BLaER1 (cell line): Measurements from ENCODE around the gene SH2D3A.

Experiments
- H3K27ac ChIP-seq: shearing (Covaris generic); formaldehyde crosslinking; 2 replicates; pipeline ENCODE4 v1.8.1; 2022
- H3K27me3 ChIP-seq: shearing (Covaris generic); formaldehyde crosslinking; 2 replicates; pipeline ENCODE4 v1.8.1; 2022
- H3K36me3 ChIP-seq: shearing (Covaris generic); formaldehyde crosslinking; 2 replicates; pipeline ENCODE4 v1.8.1; 2022
- H3K4me1 ChIP-seq: shearing (Covaris generic); formaldehyde crosslinking; 2 replicates; pipeline ENCODE4 v1.8.1; 2022
- H3K4me2 ChIP-seq: shearing (Covaris generic); formaldehyde crosslinking; 2 replicates; pipeline ENCODE4 v1.8.1; 2022
- H3K4me3 ChIP-seq: shearing (Covaris generic); formaldehyde crosslinking; 2 replicates; pipeline ENCODE4 v1.8.1; 2022
- H3K9ac ChIP-seq: shearing (Covaris generic); formaldehyde crosslinking; 2 replicates; pipeline ENCODE4 v1.8.1; 2022
- H3K9me3 ChIP-seq: shearing (Covaris generic); formaldehyde crosslinking; 2 replicates; pipeline ENCODE4 v1.8.1; 2022
- H4K20me1 ChIP-seq: shearing (Covaris generic); formaldehyde crosslinking; 2 replicates; pipeline ENCODE4 v1.8.1; 2022
- Cebpa-rat ChIP-seq: shearing (Covaris generic); IDR thresholded peaks from 2 replicates; pipeline ENCODE4 v1.8.1; 2022

The SH2D3A gene

GRCh38 chr19:6745965-6746364 lies 21.3 kb downstream of the SH2D3A start:
- Histone ChIP-seq H3K4me3 (no peak overlapping the region), H3K9ac (no peak overlapping the region), H3K36me3 (peaks cover 79% of the 10 kb centered on the region), H3K27me3 (no peaks in the 10 kb centered on the region), H3K4me1 (peaks cover 9% of the 10 kb centered on the region), H3K9me3 (no peaks in the 10 kb centered on the region), H3K4me2 (no peak overlapping the region), H3K27ac (no peak overlapping the region), H4K20me1 (peaks cover 5% of the 10 kb centered on the region; the same call in 1 of the 2 replicates)
- TF ChIP-seq Cebpa-rat: no peak

GRCh38 chr19:6744381-6745301 lies 22.6 kb downstream of the SH2D3A start:
- Histone ChIP-seq H3K36me3 (peaks cover 67% of the 10 kb centered on the region), H3K9ac (no peak overlapping the region), H3K9me3 (no peaks in the 10 kb centered on the region), H4K20me1 (peaks cover 5% of the 10 kb centered on the region; the same call in 1 of the 2 replicates), H3K27ac (no peak overlapping the region), H3K4me2 (no peak overlapping the region), H3K4me1 (peaks cover 17% of the 10 kb centered on the region), H3K27me3 (no peaks in the 10 kb centered on the region), H3K4me3 (no peak overlapping the region)
- TF ChIP-seq Cebpa-rat: no peak

- H3K36me3 ChIP-seq: peaks cover 60% of the 10 kb centered on the region
- H3K9me3 ChIP-seq: no peaks in the 10 kb centered on the region
- H3K4me1 ChIP-seq: peaks cover 22% of the 10 kb centered on the region
- no peak overlapping the region for H3K9ac ChIP-seq
- no peak overlapping the region for H3K27ac ChIP-seq
- TF ChIP-seq Cebpa-rat: no peak
- peaks cover 5% of the 10 kb centered on the region; the same call in 1 of the 2 replicates for H4K20me1 ChIP-seq
- no peaks in the 10 kb centered on the region for H3K27me3 ChIP-seq
- no peak overlapping the region for H3K4me2 ChIP-seq
- H3K4me3 ChIP-seq: no peak overlapping the region
Observed at GRCh38 chr19:6743714-6744380, 23.4 kb downstream of the SH2D3A start.

GRCh38 chr19:6743066-6743465 lies 24.2 kb downstream of the SH2D3A start:
- peaks cover 5% of the 10 kb centered on the region; the same call in 1 of the 2 replicates for H4K20me1 ChIP-seq
- no peak overlapping the region for H3K9ac ChIP-seq
- H3K4me1 ChIP-seq: peaks cover 30% of the 10 kb centered on the region
- H3K27ac ChIP-seq: no peak overlapping the region
- H3K9me3 ChIP-seq: no peaks in the 10 kb centered on the region
- no peak overlapping the region for H3K4me3 ChIP-seq
- no peak overlapping the region for H3K4me2 ChIP-seq
- H3K36me3 ChIP-seq: peaks cover 52% of the 10 kb centered on the region
- no peak for TF ChIP-seq Cebpa-rat
- no peaks in the 10 kb centered on the region for H3K27me3 ChIP-seq

- H3K4me2 ChIP-seq: peak overlapping the region; percentile 99
- H3K27me3 ChIP-seq: no peaks in the 10 kb centered on the region
- no peak for TF ChIP-seq Cebpa-rat
- H3K4me1 ChIP-seq: peaks cover 40% of the 10 kb centered on the region
- H3K36me3 ChIP-seq: peaks cover 33% of the 10 kb centered on the region
- H3K9ac ChIP-seq: peak overlapping the region; percentile 76
- no peaks in the 10 kb centered on the region for H3K9me3 ChIP-seq
- H3K4me3 ChIP-seq: peak overlapping the region; percentile 78
- peaks cover 6% of the 10 kb centered on the region; the same call in 1 of the 2 replicates for H4K20me1 ChIP-seq
- H3K27ac ChIP-seq: peak overlapping the region; percentile 63
Observed at GRCh38 chr19:6740589-6741343, 26.5 kb downstream of the SH2D3A start.

GRCh38 chr19:6739883-6740588 lies 27.2 kb downstream of the SH2D3A start:
- no peak for TF ChIP-seq Cebpa-rat
- H3K27me3 ChIP-seq: no peaks in the 10 kb centered on the region
- H3K9ac ChIP-seq: peak overlapping the region; percentile 76
- peaks cover 45% of the 10 kb centered on the region for H3K4me1 ChIP-seq
- peaks cover 9% of the 10 kb centered on the region; the same call in 1 of the 2 replicates for H4K20me1 ChIP-seq
- no peaks in the 10 kb centered on the region for H3K9me3 ChIP-seq
- peak overlapping the region; percentile 78 for H3K4me3 ChIP-seq
- H3K4me2 ChIP-seq: peak overlapping the region; percentile 99
- H3K36me3 ChIP-seq: peaks cover 26% of the 10 kb centered on the region
- H3K27ac ChIP-seq: peak overlapping the region; percentile 63

GRCh38 chr19:6739390-6739882 lies 27.8 kb downstream of the SH2D3A start, which contains the start of gene TRIP10:
TRIP10 (plus strand) TSS chr19:6739680; CDS start chr19:6739762, 82 bp downstream.
- peak within 1 kb of the TSS; percentile 78 for H3K27ac ChIP-seq
- H4K20me1 ChIP-seq: peaks cover 9% of the 10 kb centered on the region; the same call in 1 of the 2 replicates
- H3K9ac ChIP-seq: peak within 1 kb of the TSS; percentile 76
- H3K27me3 ChIP-seq: no peaks in the 10 kb centered on the region
- H3K4me1 ChIP-seq: peaks cover 45% of the 10 kb centered on the region
- H3K4me3 ChIP-seq: peak within 1 kb of the TSS; percentile 78
- peaks cover 20% of the 10 kb centered on the region for H3K36me3 ChIP-seq
- peak within 1 kb of the TSS; percentile 99 for H3K4me2 ChIP-seq
- H3K9me3 ChIP-seq: no peaks in the 10 kb centered on the region
- TF ChIP-seq Cebpa-rat: no peak

- TF ChIP-seq Cebpa-rat: no peak; the same call in 1 of the 2 replicates
- H3K27ac ChIP-seq: peak overlapping the region; percentile 78
- peak overlapping the region; percentile 65 for H3K9ac ChIP-seq
- no peaks in the 10 kb centered on the region for H3K27me3 ChIP-seq
- peak overlapping the region; percentile 97 for H3K4me2 ChIP-seq
- H3K36me3 ChIP-seq: peaks cover 15% of the 10 kb centered on the region
- H3K4me3 ChIP-seq: peak overlapping the region; percentile 57
- peaks cover 45% of the 10 kb centered on the region for H3K4me1 ChIP-seq
- H4K20me1 ChIP-seq: peaks cover 9% of the 10 kb centered on the region; the same call in 1 of the 2 replicates
- no peaks in the 10 kb centered on the region for H3K9me3 ChIP-seq
Observed at GRCh38 chr19:6738787-6739389, 28.3 kb downstream of the SH2D3A start.
